ENCODE results near the gene WDR36.

Gene WDR36

GRCh38 chr5:111074244-111074643 lies 17.9 kb upstream of the WDR36 start:
- no peak for DNase-seq (ENCODE audit: low spot score)
- TF ChIP-seq CTCF (IDR thresholded peaks at IDR 0.05; ENCODE audit: borderline replicate concordance, control extremely low read depth, extremely low read depth, insufficient read depth, missing control alignments) = no peak
- in situ Hi-C loops (cut with MboI; ENCODE audit: low sequenced_read_pairs, unreplicated experiment) = loop anchor here (25.0 kb wide), 1 partner anchor 312 kb away; no protein-coding TSS in a partner anchor

GRCh38 chr5:111075520-111075919 lies 16.6 kb upstream of the WDR36 start:
- in situ Hi-C loops (cut with MboI; ENCODE audit: low sequenced_read_pairs, unreplicated experiment) = no loop called here
- no peak for TF ChIP-seq CTCF (IDR thresholded peaks at IDR 0.05; ENCODE audit: borderline replicate concordance, control extremely low read depth, extremely low read depth, insufficient read depth, missing control alignments)
- DNase-seq (ENCODE audit: low spot score) = no peak

- no peak for DNase-seq (ENCODE audit: low spot score)
- no peak for TF ChIP-seq CTCF (IDR thresholded peaks at IDR 0.05; ENCODE audit: borderline replicate concordance, control extremely low read depth, extremely low read depth, insufficient read depth, missing control alignments)
- in situ Hi-C loops (cut with MboI; ENCODE audit: low sequenced_read_pairs, unreplicated experiment) = no loop called here
Measured at GRCh38 chr5:111076091-111076490, 16.1 kb upstream of the WDR36 start.

- no peak for DNase-seq (ENCODE audit: low spot score)
- no peak for TF ChIP-seq CTCF (IDR thresholded peaks at IDR 0.05; ENCODE audit: borderline replicate concordance, control extremely low read depth, extremely low read depth, insufficient read depth, missing control alignments)
- in situ Hi-C loops (cut with MboI; ENCODE audit: low sequenced_read_pairs, unreplicated experiment) = no loop called here
Measured at GRCh38 chr5:111077678-111078077, 14.5 kb upstream of the WDR36 start.

- in situ Hi-C loops (cut with MboI; ENCODE audit: low sequenced_read_pairs, unreplicated experiment) = no loop called here
- DNase-seq (ENCODE audit: low spot score) = no peak
- no peak for TF ChIP-seq CTCF (IDR thresholded peaks at IDR 0.05; ENCODE audit: borderline replicate concordance, control extremely low read depth, extremely low read depth, insufficient read depth, missing control alignments)
Measured at GRCh38 chr5:111079846-111080245, 12.3 kb upstream of the WDR36 start.

- no peak for TF ChIP-seq CTCF (IDR thresholded peaks at IDR 0.05; ENCODE audit: borderline replicate concordance, control extremely low read depth, extremely low read depth, insufficient read depth, missing control alignments)
- in situ Hi-C loops (cut with MboI; ENCODE audit: low sequenced_read_pairs, unreplicated experiment) = no loop called here
- no peak for DNase-seq (ENCODE audit: low spot score)
Measured at GRCh38 chr5:111083323-111083722, 8.8 kb upstream of the WDR36 start.

- in situ Hi-C loops (cut with MboI; ENCODE audit: low sequenced_read_pairs, unreplicated experiment) = no loop called here
Measured at GRCh38 chr5:111095982-111096381, 3.8 kb downstream of the WDR36 start.

More at GRCh38 chr5:111095982-111096381, 3.8 kb downstream of the WDR36 start:
- no peak for DNase-seq (ENCODE audit: low spot score)
- no peak for TF ChIP-seq CTCF (IDR thresholded peaks at IDR 0.05; ENCODE audit: borderline replicate concordance, control extremely low read depth, extremely low read depth, insufficient read depth, missing control alignments)

Data from GM13976 (cell line).